HG03108 (cell line): ENCODE measurements around the gene LRMDA.

Source experiments
- ATAC-seq: cut with Tn5 transposase; IDR thresholded peaks from one replicate; pipeline ENCODE4 v1.9.1; 2021; ENCODE audit warnings: moderate library complexity; ENCODE audit not compliant: unreplicated experiment

LRMDA gene

DNA sequence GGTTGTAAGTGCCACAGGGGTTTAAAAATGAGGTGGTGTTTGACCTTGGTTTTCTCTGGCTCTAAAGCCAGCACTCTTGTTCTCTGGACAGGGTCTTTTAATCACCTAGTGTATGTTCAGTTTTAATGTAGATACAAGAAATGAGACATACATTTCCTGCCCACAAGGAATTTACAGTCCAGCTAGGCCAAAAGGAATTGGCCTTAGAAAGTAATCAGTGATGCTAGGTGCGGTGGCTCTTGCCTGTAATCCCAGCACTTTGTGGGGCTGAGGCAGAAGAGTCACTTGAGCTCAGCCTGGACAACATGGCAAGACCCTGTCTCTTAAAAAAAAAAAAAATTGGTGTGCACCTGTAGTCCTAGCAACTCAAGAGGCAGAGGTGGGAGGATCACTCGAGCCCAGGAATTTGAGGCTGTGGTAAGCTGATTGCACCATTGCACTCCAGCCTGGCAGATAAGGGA is 100.2 kb downstream of the LRMDA start:
- no peak for ATAC-seq

GRCh38 chr10:75532253-75532924 is 101.0 kb downstream of the LRMDA start:
- ATAC-seq, result no peak

DNA sequence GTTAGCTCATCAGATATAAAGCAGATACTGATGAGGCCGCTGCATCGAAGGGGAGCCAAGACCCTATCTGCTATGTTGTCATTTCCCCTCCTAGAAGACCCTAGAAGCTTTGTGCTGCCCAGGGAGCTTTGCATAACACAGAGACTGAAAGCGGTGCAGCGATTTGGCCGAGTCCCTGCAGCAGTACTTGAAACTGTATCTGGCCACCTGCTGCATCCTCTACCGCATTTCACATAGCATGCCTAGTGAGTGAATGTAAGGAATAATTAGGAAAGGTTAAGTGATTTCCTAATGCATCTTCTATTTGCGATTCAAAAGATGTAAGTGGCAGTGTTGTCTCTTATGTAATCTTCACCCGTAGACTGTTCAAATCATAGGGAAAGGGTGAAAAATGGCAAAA is 106.7 kb downstream of the LRMDA start:
- ATAC-seq, result no peak

DNA sequence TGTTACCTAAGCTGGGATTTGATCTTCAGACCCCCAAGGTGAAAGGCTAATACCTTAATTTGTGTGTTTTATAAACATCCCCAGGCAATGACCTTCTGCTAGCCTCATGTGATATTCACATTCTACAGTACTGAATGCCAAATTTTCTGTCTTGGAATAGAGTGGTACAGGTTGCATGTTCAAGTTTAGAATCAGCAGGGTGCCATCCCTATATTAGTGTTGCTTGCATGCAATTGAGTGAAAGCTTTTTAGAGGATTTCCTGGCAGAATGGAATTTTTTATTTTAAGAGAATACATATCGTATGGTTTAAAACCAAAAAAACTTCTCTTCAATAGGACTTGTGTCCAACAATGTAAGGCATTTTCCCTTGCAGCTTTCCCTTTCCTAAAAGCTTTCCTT is 107.3 kb downstream of the LRMDA start:
- no peak for ATAC-seq

DNA sequence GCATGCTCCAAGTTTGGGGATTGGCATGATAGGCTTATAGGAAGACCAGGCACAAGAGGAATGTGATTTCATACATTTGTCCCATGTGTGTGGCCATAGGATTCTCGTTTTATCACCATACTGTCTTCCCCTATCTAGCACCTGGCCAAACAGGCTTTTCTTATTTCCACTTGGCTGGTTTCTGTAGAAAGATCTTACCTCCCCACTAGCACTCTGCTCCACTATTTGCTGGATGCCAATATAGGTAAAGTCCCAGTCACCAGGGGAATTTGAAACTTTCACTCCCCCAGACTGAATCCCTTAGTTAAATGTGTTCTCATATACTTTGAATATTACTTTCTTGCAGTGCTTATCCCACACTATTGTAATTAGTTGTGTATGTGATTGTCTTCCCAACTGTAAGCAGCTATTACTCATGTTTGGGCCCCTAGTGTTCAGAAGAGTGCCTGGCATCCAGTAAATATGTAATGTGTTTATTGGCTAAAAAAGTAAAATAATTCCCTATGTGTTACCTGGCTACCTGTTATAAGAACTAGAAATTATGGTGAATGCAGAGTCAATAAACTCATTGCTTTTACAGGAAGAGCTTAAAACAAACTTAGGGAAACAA is 109.0 kb downstream of the LRMDA start:
- no peak for ATAC-seq

- no peak for ATAC-seq
Observed at GRCh38 chr10:75540981-75541380, 109.6 kb downstream of the LRMDA start.

DNA sequence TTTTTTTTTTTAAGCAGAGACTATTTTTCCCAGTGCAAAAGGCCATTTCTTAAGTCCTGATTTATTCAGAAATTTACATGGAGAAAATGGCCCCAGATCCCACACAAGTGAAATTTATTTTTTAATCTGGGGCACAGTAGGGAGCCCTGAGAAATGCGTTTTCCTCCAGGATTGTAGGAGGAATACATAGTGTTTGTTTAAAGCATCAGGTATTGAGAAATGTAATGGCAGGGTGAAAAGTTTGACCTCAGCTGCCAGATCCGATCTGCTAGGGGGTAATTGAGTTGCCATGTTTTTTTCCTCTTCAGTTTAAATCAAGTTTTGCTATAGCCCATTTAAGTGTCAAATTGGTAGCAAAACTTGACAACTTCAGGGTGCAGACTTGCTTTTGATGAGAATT is 110.0 kb downstream of the LRMDA start:
- no peak for ATAC-seq

DNA sequence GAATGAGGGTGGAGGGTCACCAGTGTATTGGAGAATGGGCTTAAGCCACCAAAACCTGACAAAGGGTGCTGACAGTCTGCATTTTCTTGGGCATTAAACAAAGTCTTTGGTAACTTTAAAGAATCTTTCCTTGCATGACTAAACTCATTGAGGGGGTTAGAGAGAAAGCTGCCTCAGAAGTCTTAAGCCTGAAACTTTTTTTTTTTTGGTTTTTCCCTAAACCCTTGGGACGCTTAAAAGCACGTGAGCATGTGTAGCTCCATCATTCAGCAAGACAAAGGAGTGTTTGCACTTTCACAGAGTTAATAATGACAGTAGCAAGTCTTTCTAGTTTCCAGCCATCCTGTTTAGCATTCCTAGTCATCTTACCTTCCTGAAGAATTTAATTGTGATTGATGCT is 110.7 kb downstream of the LRMDA start:
- ATAC-seq, result no peak

GRCh38 chr10:75542906-75543305 is 111.5 kb downstream of the LRMDA start:
- ATAC-seq, result no peak

DNA sequence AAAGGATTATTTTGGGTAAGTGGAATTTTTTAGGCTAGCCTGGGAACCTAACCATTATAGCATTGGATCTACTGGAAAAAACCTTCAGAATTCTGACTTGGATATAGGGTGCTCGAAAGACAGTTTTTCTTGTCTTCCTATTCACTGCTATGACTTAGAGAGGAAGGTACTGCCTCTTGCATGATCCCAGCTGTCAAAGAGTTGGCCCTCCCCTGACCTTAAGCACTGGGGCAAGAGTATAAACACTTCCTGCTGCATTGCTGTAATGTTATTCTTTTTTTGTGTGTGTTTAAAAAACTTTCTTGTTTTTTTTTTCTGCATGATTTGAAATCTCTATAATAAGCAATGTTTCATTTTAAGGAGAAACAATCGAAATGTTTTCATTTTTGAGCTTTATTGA is 113.0 kb downstream of the LRMDA start:
- ATAC-seq, result no peak

GRCh38 chr10:75544993-75545706 is 113.7 kb downstream of the LRMDA start:
- no peak for ATAC-seq

DNA sequence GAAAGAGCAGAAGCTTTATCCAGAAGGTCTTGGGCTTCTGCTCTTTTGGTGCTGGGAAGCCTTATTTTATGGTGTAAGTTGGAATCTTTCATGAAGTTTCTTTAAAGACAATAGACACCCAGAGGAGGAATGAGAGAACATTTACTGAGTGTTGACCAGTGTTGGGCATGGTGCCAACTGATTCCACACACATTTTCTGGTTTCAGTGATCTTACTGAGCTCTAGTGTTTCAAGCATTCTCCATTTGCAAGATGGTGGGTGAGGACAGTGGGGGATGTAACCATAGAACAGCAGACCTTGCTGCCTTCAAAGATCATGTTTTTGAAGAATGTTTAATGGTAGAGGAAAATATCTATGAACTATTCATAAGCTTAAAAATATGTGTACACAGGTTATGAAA is 114.6 kb downstream of the LRMDA start:
- ATAC-seq, result no peak

DNA sequence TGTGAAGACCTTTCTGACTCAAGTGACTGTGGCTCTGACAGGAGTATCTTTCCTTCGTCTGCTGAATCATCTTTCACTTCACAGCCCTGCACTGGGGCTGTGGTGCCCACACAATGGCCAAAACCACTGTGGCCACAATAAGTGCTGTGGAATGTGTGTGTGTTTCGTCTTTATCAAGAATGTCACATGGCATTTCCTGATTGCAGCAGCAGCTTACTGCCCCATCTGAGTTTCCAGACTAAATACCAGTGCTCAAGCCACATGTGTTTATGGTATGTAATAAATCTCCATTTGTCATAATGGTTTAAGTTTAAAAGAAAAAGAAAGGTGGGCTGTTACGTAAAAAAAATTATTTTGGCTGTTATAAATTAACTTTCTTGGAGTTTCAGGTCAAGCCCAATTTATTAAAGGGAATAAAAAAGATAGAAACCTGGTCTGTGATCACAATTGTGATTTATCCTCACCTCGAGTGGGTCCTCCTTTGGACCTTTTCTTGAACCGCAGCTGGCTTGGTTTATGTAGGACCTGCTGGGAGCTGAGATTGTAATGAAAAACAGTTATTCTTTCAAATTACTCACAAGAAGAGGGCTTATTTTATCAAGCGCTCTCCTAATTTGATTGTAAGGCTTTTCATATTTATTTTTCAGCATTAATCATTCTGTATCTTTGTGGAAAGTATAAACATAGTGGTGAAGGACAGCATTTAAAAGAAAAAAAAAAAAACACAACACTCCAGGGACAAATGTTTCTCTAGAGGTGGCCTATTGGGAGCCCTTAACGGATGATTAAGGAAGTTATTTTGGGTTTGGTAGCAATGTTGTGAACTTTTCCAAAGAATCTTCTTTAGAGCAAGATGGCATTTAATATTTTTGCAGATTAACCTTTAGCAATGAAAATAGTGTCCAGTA is 116.2 kb downstream of the LRMDA start:
- no peak for ATAC-seq

DNA sequence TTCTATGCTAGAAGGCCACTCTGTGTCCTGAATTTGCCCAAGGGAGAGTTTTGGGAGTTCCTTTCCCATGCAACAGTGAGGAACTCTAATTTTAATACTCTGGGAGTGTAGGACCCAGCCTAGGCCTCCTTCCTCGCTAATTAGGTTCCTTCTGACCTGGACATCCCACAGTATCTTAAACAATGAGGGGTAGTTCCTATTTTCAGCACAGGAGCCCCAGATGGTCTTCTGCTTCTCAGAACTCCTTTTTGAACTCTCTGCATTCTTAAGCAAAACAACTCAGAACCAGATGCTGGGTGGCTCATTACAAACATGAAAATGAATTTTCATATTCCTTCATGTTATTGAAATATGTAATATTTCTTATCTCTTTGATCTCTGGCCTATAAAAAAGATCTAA is 116.9 kb downstream of the LRMDA start:
- no peak for ATAC-seq

DNA sequence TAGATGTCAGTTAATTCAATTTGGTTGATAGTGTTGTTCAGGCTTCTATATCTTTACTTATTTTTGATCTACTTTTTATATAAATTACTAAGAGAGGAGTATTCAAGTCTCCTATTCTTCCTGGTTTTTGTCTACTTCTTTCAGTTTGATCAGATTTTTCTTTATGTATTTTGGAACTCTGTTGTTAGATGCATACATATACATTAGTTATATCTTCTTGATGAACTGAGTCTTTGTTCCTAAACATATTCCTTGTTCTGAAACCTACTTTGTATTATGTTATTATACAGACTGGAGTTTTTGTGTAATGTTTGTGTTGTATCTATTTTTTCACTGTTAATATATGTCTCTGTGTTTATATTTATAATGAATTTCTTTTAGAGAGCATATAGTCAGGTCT is 118.8 kb downstream of the LRMDA start:
- no peak for ATAC-seq

GRCh38 chr10:75552171-75552570 is 120.7 kb downstream of the LRMDA start:
- ATAC-seq, result no peak

- no peak for ATAC-seq
Observed at GRCh38 chr10:75553550-75553949, 122.1 kb downstream of the LRMDA start.

DNA sequence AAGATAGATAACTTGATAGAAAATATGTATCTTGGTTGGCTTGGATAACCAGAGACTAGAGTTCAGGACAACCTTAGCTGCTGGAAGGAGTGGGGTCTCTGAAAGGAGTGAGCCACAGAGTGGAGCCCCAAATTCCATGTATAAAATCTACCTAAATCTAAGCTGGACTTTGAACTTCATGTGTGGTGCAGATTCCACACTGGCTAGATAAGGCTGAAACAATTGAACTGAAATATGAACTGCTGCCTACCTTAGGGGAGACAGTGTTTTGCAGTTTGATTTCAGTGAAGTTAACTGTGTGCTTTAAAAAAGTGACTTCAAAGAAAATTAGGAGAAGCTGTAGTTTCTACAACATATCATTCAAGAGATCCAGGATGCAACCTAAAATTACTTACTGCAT is 123.9 kb downstream of the LRMDA start:
- ATAC-seq, result no peak

GRCh38 chr10:75556320-75556719 is 124.9 kb downstream of the LRMDA start:
- ATAC-seq, result no peak

DNA sequence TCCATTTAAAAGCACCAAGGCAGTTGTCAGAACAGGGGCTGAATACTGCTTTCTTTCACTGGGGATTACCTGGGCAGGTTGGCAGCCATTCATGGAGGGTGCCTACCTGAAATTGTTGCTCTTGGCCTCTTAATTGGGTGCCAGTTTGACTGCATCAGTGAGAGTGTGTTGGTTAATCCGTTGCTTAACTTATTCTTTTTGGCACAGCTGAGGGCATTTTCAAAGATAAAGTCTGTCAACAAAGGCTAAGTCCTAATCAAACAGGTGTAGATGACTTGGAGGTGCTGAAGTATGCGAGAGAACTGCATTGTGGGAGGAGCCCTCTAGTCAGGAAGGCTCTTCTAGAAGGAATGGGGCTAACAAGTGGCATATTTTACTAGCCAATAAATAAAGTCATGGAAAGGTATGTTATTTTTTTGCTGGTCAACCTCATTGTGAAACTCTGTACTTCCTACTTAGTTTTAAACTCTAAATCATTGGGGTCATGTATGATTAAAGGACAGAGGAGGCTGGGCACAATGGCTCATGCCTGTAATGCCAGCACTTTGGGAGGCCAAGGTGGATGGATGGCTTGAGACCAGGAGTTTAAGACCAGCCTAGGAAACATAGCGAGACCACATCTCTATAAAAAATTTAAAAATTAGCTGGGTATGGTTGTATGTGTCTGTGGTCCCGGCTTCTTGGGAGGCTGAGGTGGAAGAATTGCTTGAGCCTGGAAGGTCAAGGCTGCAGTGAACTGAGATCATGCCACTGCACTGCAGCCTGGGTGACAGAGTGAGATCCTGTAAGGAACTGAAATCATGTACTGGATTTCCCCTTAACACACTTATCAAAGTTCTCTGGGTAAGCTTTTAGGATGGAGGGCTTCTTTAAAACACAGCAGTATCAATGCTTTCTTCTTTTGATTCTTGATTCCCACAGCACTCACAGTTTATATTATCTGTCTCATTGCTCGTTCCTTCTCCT is 134.1 kb downstream of the LRMDA start:
- no peak for ATAC-seq
